Activated B cell treated with CpG ODN at 0.5 μM for 24 hours (primary cell): Measurements from ENCODE around the gene TMEM82. TPM values are rescaled to one million over a fixed set of nuclear protein-coding genes. Genes with fewer than 3 reads are reported as not detected.
A peak's percentile ranks its signal among the peaks of the same experiment; 100 is the strongest.

Experiments used
- ATAC-seq: fragments of 200-7000 bp; cut with Tn5 transposase; one replicate; pipeline ENCODE4 v1.10.0; 2021; ENCODE audit warnings: low read depth, mild to moderate bottlenecking, moderate library complexity
- CTCF ChIA-PET: fragments of 350-600 bp; sonication (Branson Sonifier 250); formaldehyde crosslinking; loops from one replicate; lab custom pipeline; 2021; ENCODE audit warnings: antibody characterized with exemption; lab: Charles Lee
- POLR2A ChIA-PET: fragments of 350-600 bp; sonication (Branson Sonifier 250); formaldehyde crosslinking; loops from one replicate; lab custom pipeline; 2021; ENCODE audit warnings: antibody characterized with exemption; lab: Charles Lee
- DNase-seq: peaks from one replicate; pipeline ENCODE4 v3.0.0; 2022
- H3K27ac Mint-ChIP-seq: one replicate; pipeline ENCODE4 v1.8.0; 2020; ENCODE audit warnings: mixed read lengths
- H3K27me3 Mint-ChIP-seq: one replicate; pipeline ENCODE4 v1.8.0; 2021; ENCODE audit warnings: mixed read lengths
- H3K36me3 Mint-ChIP-seq: one replicate; pipeline ENCODE4 v1.8.0; 2021; ENCODE audit warnings: low read depth, mixed read lengths
- H3K4me1 Mint-ChIP-seq: one replicate; pipeline ENCODE4 v1.8.0; 2021; ENCODE audit warnings: mixed read lengths
- H3K4me3 Mint-ChIP-seq: one replicate; pipeline ENCODE4 v1.8.0; 2020; ENCODE audit warnings: mild to moderate bottlenecking, mixed read lengths
- H3K9me3 Mint-ChIP-seq: one replicate; pipeline ENCODE4 v1.8.0; 2020; ENCODE audit warnings: mixed read lengths
- intact Hi-C: fragments of 100-400 bp; cut with micrococcal nuclease; formaldehyde crosslinking; loops from one replicate; pipeline ENCODE4 v1.15.1; 2024
- total RNA-seq: library from RNA; stranded (reverse); gene quantifications from 2 replicates; pipeline ENCODE4 v1.2.3, GENCODE V29; 2022
- TF ChIP-seq, protein P1 (sequence below): fragments of 200-600 bp; IDR thresholded peaks from one replicate; pipeline ENCODE4 v1.8.0; 2022; ENCODE audit warnings: antibody characterized with exemption, mild to moderate bottlenecking

TMEM82 gene
- total RNA-seq, 1 donor from 2014 or later, result not detected

DNA sequence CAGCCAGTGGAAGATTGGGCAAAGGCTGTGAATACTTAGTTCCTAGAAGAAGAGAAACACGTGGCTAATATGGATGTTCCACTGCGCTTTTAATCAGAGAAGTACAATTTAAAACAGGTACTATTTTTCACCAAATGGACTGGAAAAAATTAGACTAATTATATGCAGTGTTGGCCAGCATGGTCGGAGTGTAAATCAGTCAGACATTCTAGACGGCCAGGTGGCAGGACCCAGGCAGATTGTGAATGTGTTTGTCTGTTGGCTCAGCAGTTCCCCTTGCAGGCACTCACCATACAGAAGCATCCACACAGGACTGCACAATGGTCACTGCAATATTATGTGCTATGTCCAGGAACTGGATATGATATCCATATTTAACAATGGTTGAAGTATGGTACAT, 30.1 kb upstream of the TMEM82 start:
- Mint-ChIP-seq H3K27ac (no peak overlapping the region), H3K9me3 (no peaks in the 10 kb centered on the region), H3K36me3 (peaks cover 26% of the 10 kb centered on the region), H3K4me1 (peaks cover 18% of the 10 kb centered on the region), H3K27me3 (no peaks in the 10 kb centered on the region), H3K4me3 (no peak overlapping the region)
- TF ChIP-seq, protein P1, sequence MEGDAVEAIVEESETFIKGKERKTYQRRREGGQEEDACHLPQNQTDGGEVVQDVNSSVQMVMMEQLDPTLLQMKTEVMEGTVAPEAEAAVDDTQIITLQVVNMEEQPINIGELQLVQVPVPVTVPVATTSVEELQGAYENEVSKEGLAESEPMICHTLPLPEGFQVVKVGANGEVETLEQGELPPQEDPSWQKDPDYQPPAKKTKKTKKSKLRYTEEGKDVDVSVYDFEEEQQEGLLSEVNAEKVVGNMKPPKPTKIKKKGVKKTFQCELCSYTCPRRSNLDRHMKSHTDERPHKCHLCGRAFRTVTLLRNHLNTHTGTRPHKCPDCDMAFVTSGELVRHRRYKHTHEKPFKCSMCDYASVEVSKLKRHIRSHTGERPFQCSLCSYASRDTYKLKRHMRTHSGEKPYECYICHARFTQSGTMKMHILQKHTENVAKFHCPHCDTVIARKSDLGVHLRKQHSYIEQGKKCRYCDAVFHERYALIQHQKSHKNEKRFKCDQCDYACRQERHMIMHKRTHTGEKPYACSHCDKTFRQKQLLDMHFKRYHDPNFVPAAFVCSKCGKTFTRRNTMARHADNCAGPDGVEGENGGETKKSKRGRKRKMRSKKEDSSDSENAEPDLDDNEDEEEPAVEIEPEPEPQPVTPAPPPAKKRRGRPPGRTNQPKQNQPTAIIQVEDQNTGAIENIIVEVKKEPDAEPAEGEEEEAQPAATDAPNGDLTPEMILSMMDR, result no peak
- DNase-seq (no peak), ATAC-seq (peak; percentile 14)
- intact Hi-C loops, result no loop called here
- POLR2A ChIA-PET, result interaction anchor here (1.0 kb wide), 1 partner anchor 19 kb away, joined by 8 read pairs; no protein-coding TSS in a partner anchor
- CTCF ChIA-PET, result no interaction called here

DNA sequence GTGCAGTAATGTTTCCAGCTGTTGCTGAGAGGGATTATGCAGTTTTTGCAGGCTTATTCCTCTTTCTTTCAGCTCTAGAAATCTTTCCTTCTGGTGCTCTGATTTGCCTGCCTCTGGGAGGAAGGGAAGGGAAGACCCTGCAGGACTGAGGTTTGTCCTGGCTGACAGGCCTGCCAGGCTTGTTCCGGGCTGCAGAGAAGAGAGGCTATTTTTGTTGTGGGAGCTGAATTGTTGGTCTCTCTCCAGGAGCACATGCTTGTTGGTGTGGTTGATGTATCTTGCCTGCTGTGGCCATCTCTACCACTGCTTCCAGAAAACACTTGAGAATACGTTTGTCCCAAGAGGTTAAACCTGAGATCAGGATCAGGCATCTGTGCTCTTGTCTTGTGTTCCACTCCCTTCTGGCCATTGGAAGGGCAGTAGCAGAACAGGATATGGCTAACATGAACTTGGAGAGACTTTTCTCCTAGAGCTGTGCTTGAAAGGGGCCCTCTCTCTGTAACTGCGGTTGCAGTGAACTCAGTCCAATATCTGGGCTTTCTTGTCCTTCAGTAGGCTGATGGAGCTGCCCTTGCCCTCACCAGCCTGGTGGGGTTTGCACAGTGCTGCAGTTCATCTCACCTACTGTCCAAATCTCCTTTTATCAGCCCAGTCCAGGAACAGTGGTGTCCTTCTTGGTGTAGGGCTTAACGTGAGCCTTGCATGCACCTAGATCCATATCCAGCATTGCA, 27.7 kb upstream of the TMEM82 start:
- Mint-ChIP-seq H3K4me3 (no peak overlapping the region), H3K4me1 (peaks cover 10% of the 10 kb centered on the region), H3K27ac (no peak overlapping the region), H3K36me3 (peaks cover 44% of the 10 kb centered on the region), H3K9me3 (no peaks in the 10 kb centered on the region), H3K27me3 (no peaks in the 10 kb centered on the region)
- ChIA-PET POLR2A (interaction anchor here (0.5 to 0.6 kb wide), 4 partner anchors 24 to 440 kb away, joined by 3 to 7 read pairs (median 4); no protein-coding TSS in a partner anchor), CTCF (no interaction called here)
- intact Hi-C loops, result no loop called here
- TF ChIP-seq, protein P1, result no peak
- ATAC-seq (no peak), DNase-seq (no peak)

- TF ChIP-seq, protein P1, result no peak
- Mint-ChIP-seq H3K4me1 (no peaks in the 10 kb centered on the region), H3K27ac (no peak overlapping the region), H3K9me3 (no peaks in the 10 kb centered on the region), H3K27me3 (no peaks in the 10 kb centered on the region), H3K4me3 (no peak overlapping the region), H3K36me3 (peaks cover 66% of the 10 kb centered on the region)
- DNase-seq (no peak), ATAC-seq (no peak)
- CTCF ChIA-PET, result no interaction called here
- POLR2A ChIA-PET, result interaction anchor here (1.0 kb wide), 1 partner anchor 35 kb away, joined by 3 read pairs; no protein-coding TSS in a partner anchor
- intact Hi-C loops, result no loop called here
Observed at GRCh38 chr1:15717418-15718125, 24.7 kb upstream of the TMEM82 start.

DNA sequence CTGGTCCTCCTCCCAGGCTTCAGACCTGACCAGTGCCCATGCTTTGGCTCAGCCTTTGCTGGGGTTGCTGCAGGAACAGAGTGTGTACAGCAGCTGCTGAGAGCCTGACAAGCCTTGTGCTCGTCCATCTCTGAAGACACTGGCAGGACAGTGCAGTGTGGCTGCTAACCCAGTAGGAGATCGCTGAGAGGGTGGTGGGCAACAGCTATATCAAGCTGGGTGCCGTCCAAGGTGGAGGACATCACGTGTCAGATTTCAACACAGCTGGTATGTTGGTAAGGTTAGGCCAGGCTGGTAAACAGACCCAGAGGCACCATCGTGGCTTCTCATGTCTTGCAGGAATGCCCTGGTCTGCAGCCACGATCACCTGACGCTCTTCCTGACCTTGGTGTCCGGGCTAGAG, 24.1 kb upstream of the TMEM82 start:
- DNase-seq (no peak), ATAC-seq (no peak)
- no peak overlapping the region for H3K27ac Mint-ChIP-seq
- no peaks in the 10 kb centered on the region for H3K27me3 Mint-ChIP-seq
- peaks cover 72% of the 10 kb centered on the region for H3K36me3 Mint-ChIP-seq
- H3K4me3 Mint-ChIP-seq, result no peak overlapping the region
- H3K9me3 Mint-ChIP-seq, result no peaks in the 10 kb centered on the region
- intact Hi-C loops, result no loop called here
- POLR2A ChIA-PET, result no interaction called here
- CTCF ChIA-PET, result no interaction called here
- H3K4me1 Mint-ChIP-seq, result no peaks in the 10 kb centered on the region
- TF ChIP-seq, protein P1, result no peak
